Measurements from ENCODE around the gene SLC45A1. TPM values are rescaled to one million over a fixed set of nuclear protein-coding genes. Genes with fewer than 3 reads are reported as not detected.

The SLC45A1 gene
- total RNA-seq, 2 donors from 2014 or later: 4.3 to 5.2 TPM

DNA sequence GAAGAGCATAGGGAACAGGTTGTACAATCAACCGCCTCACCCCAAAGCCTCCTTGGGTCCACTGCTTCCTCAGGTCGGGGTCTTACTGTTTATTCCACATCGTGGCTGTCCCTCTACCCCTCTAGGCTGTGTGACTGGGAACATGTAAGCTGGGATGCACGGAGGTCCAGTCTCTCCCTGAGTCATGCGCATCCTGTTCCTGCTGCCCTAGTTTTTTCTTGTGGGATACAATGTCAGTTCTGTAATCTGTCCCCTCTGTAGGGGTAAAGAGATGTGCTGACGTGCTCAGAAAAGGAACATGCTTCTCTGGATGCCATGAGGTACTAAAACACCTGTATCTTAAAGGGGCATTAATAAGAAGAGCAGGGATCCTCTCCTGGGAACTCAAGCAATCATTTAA, 66.2 kb downstream of the SLC45A1 start:
- Histone ChIP-seq H3K36me3 (no peaks in the 10 kb centered on the region), H3K9me3 (no peaks in the 10 kb centered on the region), H3K4me3 (no peak overlapping the region), H3K4me1 (replicated peaks) (peaks cover 31% of the 10 kb centered on the region), H3K27ac (no peak overlapping the region), H3K27me3 (replicated peaks; ENCODE audit: insufficient read depth) (no peaks in the 10 kb centered on the region)
- TF ChIP-seq POLR2A (IDR thresholded peaks at IDR 0.05): no peak
- TF ChIP-seq, protein P1, sequence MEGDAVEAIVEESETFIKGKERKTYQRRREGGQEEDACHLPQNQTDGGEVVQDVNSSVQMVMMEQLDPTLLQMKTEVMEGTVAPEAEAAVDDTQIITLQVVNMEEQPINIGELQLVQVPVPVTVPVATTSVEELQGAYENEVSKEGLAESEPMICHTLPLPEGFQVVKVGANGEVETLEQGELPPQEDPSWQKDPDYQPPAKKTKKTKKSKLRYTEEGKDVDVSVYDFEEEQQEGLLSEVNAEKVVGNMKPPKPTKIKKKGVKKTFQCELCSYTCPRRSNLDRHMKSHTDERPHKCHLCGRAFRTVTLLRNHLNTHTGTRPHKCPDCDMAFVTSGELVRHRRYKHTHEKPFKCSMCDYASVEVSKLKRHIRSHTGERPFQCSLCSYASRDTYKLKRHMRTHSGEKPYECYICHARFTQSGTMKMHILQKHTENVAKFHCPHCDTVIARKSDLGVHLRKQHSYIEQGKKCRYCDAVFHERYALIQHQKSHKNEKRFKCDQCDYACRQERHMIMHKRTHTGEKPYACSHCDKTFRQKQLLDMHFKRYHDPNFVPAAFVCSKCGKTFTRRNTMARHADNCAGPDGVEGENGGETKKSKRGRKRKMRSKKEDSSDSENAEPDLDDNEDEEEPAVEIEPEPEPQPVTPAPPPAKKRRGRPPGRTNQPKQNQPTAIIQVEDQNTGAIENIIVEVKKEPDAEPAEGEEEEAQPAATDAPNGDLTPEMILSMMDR (IDR thresholded peaks at IDR 0.05): no peak
- TF ChIP-seq POLR2AphosphoS5 (IDR thresholded peaks at IDR 0.05): no peak
- no peak for DNase-seq (ENCODE audit: low spot score)
- WGBS: 61% methylated on average over 6 of the region's 6 CpGs
- intact Hi-C loops (cut with DNase I): no loop called here

DNA sequence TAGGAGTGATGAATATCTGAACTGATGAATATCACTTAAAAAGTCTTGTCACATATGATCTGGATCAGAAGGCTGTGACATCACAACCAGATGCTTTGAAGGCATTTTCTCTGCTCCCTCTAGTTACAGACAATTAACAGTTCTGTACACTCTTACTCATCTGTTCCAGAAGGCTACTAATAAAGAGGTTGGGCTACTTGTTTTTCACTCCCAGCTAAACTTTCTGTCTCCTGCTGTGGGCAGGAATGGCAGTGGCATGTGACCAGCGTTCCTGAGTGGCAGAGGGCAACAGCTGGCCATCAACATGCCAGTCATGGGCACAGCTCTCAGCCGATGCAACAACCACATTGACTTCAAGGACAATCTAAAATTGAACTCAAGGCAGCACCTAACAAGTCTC, 66.7 kb downstream of the SLC45A1 start:
- intact Hi-C loops (cut with DNase I): no loop called here
- DNase-seq (ENCODE audit: low spot score): no peak
- no peaks in the 10 kb centered on the region for H3K9me3 ChIP-seq
- H3K27me3 ChIP-seq (replicated peaks; ENCODE audit: insufficient read depth): no peaks in the 10 kb centered on the region
- TF ChIP-seq POLR2AphosphoS5 (IDR thresholded peaks at IDR 0.05) (no peak), POLR2A (IDR thresholded peaks at IDR 0.05) (no peak)
- TF ChIP-seq, protein P1 (IDR thresholded peaks at IDR 0.05): no peak
- WGBS: 79% methylated on average over 2 of the region's 2 CpGs
- no peak overlapping the region for H3K4me3 ChIP-seq
- H3K4me1 ChIP-seq (replicated peaks): peaks cover 26% of the 10 kb centered on the region
- no peak overlapping the region for H3K27ac ChIP-seq
- no peaks in the 10 kb centered on the region for H3K36me3 ChIP-seq

DNA sequence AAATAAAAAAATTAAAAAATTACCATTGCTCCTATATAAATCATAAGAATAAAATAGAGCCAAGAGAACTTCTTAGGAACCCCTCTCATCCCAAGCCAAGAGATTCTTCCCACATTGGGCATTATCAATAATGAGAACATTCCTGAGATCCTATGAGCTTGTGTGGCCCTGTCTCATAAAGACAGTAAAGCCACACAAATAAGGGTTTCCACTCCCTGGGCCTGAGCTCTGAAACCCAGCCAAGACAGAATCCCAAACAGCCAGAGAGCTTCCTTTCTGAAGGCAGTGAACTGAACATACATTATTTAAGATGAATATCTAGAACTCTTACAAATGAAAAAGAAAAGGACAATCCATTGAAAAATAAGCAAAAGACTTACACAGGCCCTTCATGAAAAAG, 68.3 kb downstream of the SLC45A1 start:
- no peaks in the 10 kb centered on the region for H3K36me3 ChIP-seq
- H3K27ac ChIP-seq: no peak overlapping the region
- no peak overlapping the region for H3K4me3 ChIP-seq
- H3K9me3 ChIP-seq: no peaks in the 10 kb centered on the region
- no peak for DNase-seq (ENCODE audit: low spot score)
- no peaks in the 10 kb centered on the region for H3K27me3 ChIP-seq (replicated peaks; ENCODE audit: insufficient read depth)
- TF ChIP-seq POLR2AphosphoS5 (IDR thresholded peaks at IDR 0.05) (no peak), POLR2A (IDR thresholded peaks at IDR 0.05) (no peak)
- TF ChIP-seq, protein P1 (IDR thresholded peaks at IDR 0.05): no peak
- intact Hi-C loops (cut with DNase I): no loop called here
- peaks cover 16% of the 10 kb centered on the region for H3K4me1 ChIP-seq (replicated peaks)

DNA sequence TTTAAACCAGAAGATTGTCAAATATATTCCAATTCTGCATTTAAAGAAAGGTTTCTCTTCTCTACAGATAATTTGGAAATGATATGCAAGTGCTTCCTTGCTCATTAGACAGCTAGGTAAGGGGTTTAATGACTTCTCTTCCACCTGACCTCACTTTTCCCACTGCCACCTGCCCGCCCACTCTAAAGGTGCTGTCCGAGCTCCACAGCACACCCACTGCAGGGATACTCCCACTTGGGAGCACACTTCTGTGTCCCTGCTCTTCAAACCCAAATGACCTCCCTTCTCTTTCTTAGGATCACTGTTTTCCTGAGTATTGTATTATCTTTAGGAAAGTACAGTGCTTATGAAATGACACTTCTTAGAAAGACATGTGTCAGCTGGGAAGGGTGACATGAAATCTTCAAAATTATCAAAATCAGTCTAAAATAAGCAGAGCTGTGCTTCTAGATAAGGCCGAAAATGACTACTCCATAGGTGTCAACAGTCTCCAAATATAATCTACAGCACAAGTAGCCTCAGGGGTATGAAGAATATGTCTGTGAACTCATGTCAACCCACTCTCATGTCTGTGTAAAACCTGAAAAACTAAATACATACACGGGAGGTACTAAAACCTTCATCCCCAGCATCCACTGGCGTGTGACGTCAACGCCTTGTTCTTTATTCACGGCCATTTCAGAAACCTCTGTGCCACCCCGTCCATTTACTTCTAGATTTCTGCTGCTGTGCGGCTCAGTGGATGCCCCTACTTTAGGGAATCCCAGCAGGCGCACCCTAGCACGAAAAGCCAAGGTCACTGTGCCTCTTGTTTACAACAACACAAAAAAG, 71.0 kb downstream of the SLC45A1 start:
- WGBS: 91% methylated on average over 12 of the region's 12 CpGs
- DNase-seq (ENCODE audit: low spot score): no peak
- Histone ChIP-seq H3K9me3 (no peaks in the 10 kb centered on the region), H3K4me1 (replicated peaks) (peaks cover 16% of the 10 kb centered on the region), H3K36me3 (no peaks in the 10 kb centered on the region), H3K4me3 (no peak overlapping the region), H3K27ac (no peak overlapping the region), H3K27me3 (replicated peaks; ENCODE audit: insufficient read depth) (no peaks in the 10 kb centered on the region)
- intact Hi-C loops (cut with DNase I): no loop called here
- TF ChIP-seq, protein P1 (IDR thresholded peaks at IDR 0.05): no peak
- TF ChIP-seq POLR2AphosphoS5 (IDR thresholded peaks at IDR 0.05) (no peak), POLR2A (IDR thresholded peaks at IDR 0.05) (no peak)

DNA sequence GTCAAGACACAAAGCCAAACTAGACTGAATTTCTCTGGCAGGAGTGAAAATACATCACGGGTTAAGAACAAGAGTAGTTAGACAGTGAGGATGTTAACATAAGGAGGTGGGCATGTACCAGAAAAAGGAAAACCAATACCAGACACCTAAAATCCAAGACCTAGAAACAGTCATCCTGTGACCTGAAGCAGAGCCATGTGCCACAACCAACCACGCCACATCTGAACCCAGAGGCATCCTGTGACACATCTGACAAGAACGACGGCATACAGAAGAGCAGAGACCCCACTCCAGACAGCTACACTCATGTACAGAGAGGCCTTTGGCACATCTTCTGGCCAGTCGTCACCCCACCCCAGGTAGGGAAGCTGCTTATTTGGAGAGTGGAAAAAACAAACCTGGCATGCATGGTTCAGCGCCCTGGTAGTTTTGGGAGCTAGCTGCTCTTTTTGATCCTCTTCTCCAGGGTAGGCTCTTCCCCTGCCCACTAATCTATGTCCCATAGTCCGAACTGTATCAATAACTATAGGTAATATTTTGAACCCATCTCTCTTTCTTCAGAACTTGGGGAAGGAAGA, 72.1 kb downstream of the SLC45A1 start:
- intact Hi-C loops (cut with DNase I): no loop called here
- DNase-seq (ENCODE audit: low spot score): no peak
- TF ChIP-seq POLR2A (IDR thresholded peaks at IDR 0.05) (no peak), POLR2AphosphoS5 (IDR thresholded peaks at IDR 0.05) (no peak)
- TF ChIP-seq, protein P1 (IDR thresholded peaks at IDR 0.05): no peak
- Histone ChIP-seq H3K9me3 (no peaks in the 10 kb centered on the region), H3K36me3 (no peaks in the 10 kb centered on the region), H3K27ac (no peak overlapping the region), H3K4me3 (no peak overlapping the region), H3K4me1 (replicated peaks) (peaks cover 16% of the 10 kb centered on the region), H3K27me3 (replicated peaks; ENCODE audit: insufficient read depth) (no peaks in the 10 kb centered on the region)
- 93% methylated on average over 7 of the region's 7 CpGs for WGBS

All from prostate gland (tissue), 2 donors.